HEK293 (cell line): ENCODE data around the gene COL25A1.

Source experiments
- CTCF ChIA-PET: fragments of 350-600 bp; formaldehyde crosslinking; extraction: SDS; loops from one replicate; lab custom pipeline; 2021; ENCODE audit warnings: antibody characterized with exemption; lab: Yijun Ruan, JAX
- POLR2A ChIA-PET: fragments of 300-600 bp; formaldehyde crosslinking; extraction: SDS; loops from one replicate; lab custom pipeline; 2020; ENCODE audit warnings: antibody characterized with exemption, inconsistent platforms; lab: Yijun Ruan, JAX
- H3K27ac ChIP-seq: fragments of 200-500 bp; sonication (Bioruptor generic); 2 replicates; pipeline ENCODE4 v1.5.1; 2014; ENCODE audit warnings: low read depth, low read length, control low read depth, inconsistent platforms; ENCODE audit errors: extremely low read depth
- H3K36me3 ChIP-seq, 2 experiments: fragments of 200-500 bp in 1 of 2; sonication (Bioruptor generic) in 1 of 2; 1 replicate in 1 of 2; 2 replicates in 1 of 2; pipeline ENCODE4 v1.5.1; 2014 to 2017; ENCODE audit warnings: inconsistent platforms in 2 of 2, low read length in 2 of 2; ENCODE audit not compliant: control insufficient read depth in 2 of 2, insufficient read depth in 1 of 2
- H3K4me1 ChIP-seq: fragments of 200-500 bp; sonication (Bioruptor generic); 2 replicates; pipeline ENCODE4 v1.5.1; 2014; ENCODE audit warnings: mild to moderate bottlenecking, low read length, inconsistent platforms; ENCODE audit not compliant: control insufficient read depth, insufficient read depth
- H3K4me3 ChIP-seq: 2 replicates; pipeline ENCODE4 v1.5.1; 2011; ENCODE audit warnings: low read depth, mild to moderate bottlenecking, control low read depth, low read length, moderate library complexity
- H3K9me3 ChIP-seq: fragments of 200-500 bp; sonication (Bioruptor generic); 2 replicates; pipeline ENCODE4 v1.5.1; 2014; ENCODE audit warnings: low read depth, low read length, inconsistent platforms; ENCODE audit not compliant: control insufficient read depth, insufficient read depth
- GFI1B ChIP-seq: fragments of 450-650 bp; formaldehyde crosslinking; IDR thresholded peaks from 2 replicates; pipeline ENCODE4 v1.5.1; 2016; ENCODE audit warnings: missing biosample characterization, missing genetic modification characterization
- GLIS1 ChIP-seq: fragments of 450-650 bp; formaldehyde crosslinking; IDR thresholded peaks from 2 replicates; pipeline ENCODE4 v1.5.1; 2016; ENCODE audit warnings: missing biosample characterization, missing genetic modification characterization
- HOXC10 ChIP-seq: sonication (generic); formaldehyde crosslinking; IDR thresholded peaks from 2 replicates; pipeline ENCODE4 v1.8.1; 2023; ENCODE audit warnings: mild to moderate bottlenecking, missing genetic modification reagents
- OVOL3 ChIP-seq: fragments of 450-650 bp; formaldehyde crosslinking; IDR thresholded peaks from 2 replicates; pipeline ENCODE4 v1.5.1; 2016; ENCODE audit warnings: missing biosample characterization, missing genetic modification characterization
- ZBTB26 ChIP-seq: fragments of 450-650 bp; formaldehyde crosslinking; optimal IDR thresholded peaks from 2 replicates; pipeline ENCODE3; 2016; ENCODE audit warnings: missing biosample characterization, mild to moderate bottlenecking, missing genetic modification characterization
- ZBTB49 ChIP-seq: fragments of 450-650 bp; formaldehyde crosslinking; IDR thresholded peaks from 2 replicates; pipeline ENCODE4 v1.5.1; 2016; ENCODE audit warnings: missing biosample characterization, missing genetic modification characterization, low read depth
- ZNF10 ChIP-seq: fragments of 450-650 bp; formaldehyde crosslinking; IDR thresholded peaks from 2 replicates; pipeline ENCODE4 v1.5.1; 2017; ENCODE audit warnings: missing biosample characterization, missing genetic modification characterization
- ZNF112 ChIP-seq: fragments of 450-650 bp; formaldehyde crosslinking; IDR thresholded peaks from 2 replicates; pipeline ENCODE4 v1.5.0; 2017; ENCODE audit warnings: missing biosample characterization, missing genetic modification characterization
- ZNF148 ChIP-seq: fragments of 450-650 bp; formaldehyde crosslinking; IDR thresholded peaks from 2 replicates; pipeline ENCODE4 v1.5.0; 2017; ENCODE audit warnings: missing biosample characterization, missing genetic modification characterization, borderline replicate concordance
- ZNF2 ChIP-seq: fragments of 450-650 bp; formaldehyde crosslinking; IDR thresholded peaks from 2 replicates; pipeline ENCODE4 v1.5.1; 2016; ENCODE audit warnings: missing biosample characterization, missing genetic modification characterization
- ZNF26 ChIP-seq: fragments of 450-650 bp; formaldehyde crosslinking; IDR thresholded peaks from 2 replicates; pipeline ENCODE4 v1.5.1; 2016; ENCODE audit warnings: missing biosample characterization, missing genetic modification characterization
- ZNF488 ChIP-seq: fragments of 450-650 bp; formaldehyde crosslinking; IDR thresholded peaks from 2 replicates; pipeline ENCODE4 v1.5.1; 2016; ENCODE audit warnings: missing biosample characterization, missing genetic modification characterization
- ZNF645 ChIP-seq: fragments of 450-650 bp; formaldehyde crosslinking; IDR thresholded peaks from 2 replicates; pipeline ENCODE4; 2016; ENCODE audit warnings: missing biosample characterization, missing genetic modification characterization
- ZNF843 ChIP-seq: fragments of 450-650 bp; formaldehyde crosslinking; IDR thresholded peaks from 2 replicates; pipeline ENCODE4 v1.5.1; 2016; ENCODE audit warnings: missing biosample characterization, missing genetic modification characterization
- ZSCAN18 ChIP-seq: fragments of 450-650 bp; formaldehyde crosslinking; IDR thresholded peaks from 2 replicates; pipeline ENCODE4 v1.5.1; 2016; ENCODE audit warnings: missing biosample characterization, missing genetic modification characterization

Gene COL25A1

GRCh38 chr4:109214622-109215301 is 87.7 kb downstream of the COL25A1 start:
- POLR2A ChIA-PET: no interaction called here
- Histone ChIP-seq H3K36me3 (no peaks in the 10 kb centered on the region), H3K4me1 (no peaks in the 10 kb centered on the region), H3K4me3 (no peak overlapping the region), H3K9me3 (no peaks in the 10 kb centered on the region)
- CTCF ChIA-PET: no interaction called here
- TF ChIP-seq ZNF645: no peak
- TF ChIP-seq GLIS1 (tag by site-specific recombination): no peak
- TF ChIP-seq ZNF843 (tag by site-specific recombination): no peak
- TF ChIP-seq ZNF26 (tag by site-specific recombination): no peak
- no peak for TF ChIP-seq ZNF10 (tag by site-specific recombination)
- 0 out of 2 replicates have a peak, but pooled peaks have one; percentile 12 for TF ChIP-seq GFI1B (tag by site-specific recombination)
- TF ChIP-seq, all 188 proteins: peak for 1
- H3K27ac ChIP-seq: no peak overlapping the region

GRCh38 chr4:109213056-109213455 is 89.4 kb downstream of the COL25A1 start:
- H3K27ac ChIP-seq: no peak overlapping the region
- ChIA-PET POLR2A (no interaction called here), CTCF (no interaction called here)
- H3K4me3 ChIP-seq: no peak overlapping the region
- no peaks in the 10 kb centered on the region for H3K36me3 ChIP-seq
- no peak for TF ChIP-seq ZNF112 (tag by site-specific recombination)
- no peaks in the 10 kb centered on the region for H3K9me3 ChIP-seq
- H3K4me1 ChIP-seq: no peaks in the 10 kb centered on the region

GRCh38 chr4:109211671-109212070 is 90.8 kb downstream of the COL25A1 start:
- CTCF ChIA-PET: no interaction called here
- Histone ChIP-seq H3K9me3 (no peaks in the 10 kb centered on the region), H3K27ac (no peak overlapping the region), H3K4me3 (no peak overlapping the region), H3K36me3 (no peaks in the 10 kb centered on the region), H3K4me1 (no peaks in the 10 kb centered on the region; the same call in 1 of the 2 replicates)
- POLR2A ChIA-PET: no interaction called here
- TF ChIP-seq HOXC10 (CRISPR knock-in tag) (no peak), ZNF488 (tag by site-specific recombination) (no peak), GLIS1 (tag by site-specific recombination) (no peak), ZBTB49 (no peak), ZNF2 (tag by site-specific recombination) (no peak), ZSCAN18 (tag by site-specific recombination) (no peak), ZNF148 (no peak), OVOL3 (tag by site-specific recombination) (no peak), ZBTB26 (tag by site-specific recombination) (no peak)
